VCaP (cell line): ENCODE measurements around the gene ATXN7.

Source experiments
- H3K27ac ChIP-seq: fragments of 450-650 bp; 2 replicates; pipeline ENCODE4 v1.5.1; 2017
- TF ChIP-seq, protein P1 (sequence below): fragments of 450-650 bp; conservative IDR thresholded peaks from 2 replicates; pipeline ENCODE4 v1.5.1; 2017; ENCODE audit warnings: mild to moderate bottlenecking, moderate library complexity

Gene ATXN7

DNA sequence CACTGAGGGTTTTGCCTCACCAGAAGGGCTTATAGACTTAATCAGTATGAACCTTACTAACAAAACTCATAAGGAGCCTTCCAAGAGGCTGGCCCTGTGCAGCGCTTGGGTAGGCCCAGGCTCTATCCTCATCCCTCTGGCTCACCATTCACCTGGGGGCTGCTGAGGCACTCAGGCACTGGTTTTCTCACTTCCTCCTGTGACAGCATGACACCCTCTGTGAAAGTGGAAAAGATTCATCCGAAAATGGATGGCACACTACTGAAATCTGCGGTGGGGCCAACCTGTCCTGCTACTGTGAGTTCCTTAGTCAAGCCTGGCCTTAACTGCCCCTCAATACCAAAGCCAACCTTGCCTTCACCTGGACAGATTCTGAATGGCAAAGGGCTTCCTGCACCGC is 118.3 kb downstream of the ATXN7 start:
- TF ChIP-seq, protein P1, sequence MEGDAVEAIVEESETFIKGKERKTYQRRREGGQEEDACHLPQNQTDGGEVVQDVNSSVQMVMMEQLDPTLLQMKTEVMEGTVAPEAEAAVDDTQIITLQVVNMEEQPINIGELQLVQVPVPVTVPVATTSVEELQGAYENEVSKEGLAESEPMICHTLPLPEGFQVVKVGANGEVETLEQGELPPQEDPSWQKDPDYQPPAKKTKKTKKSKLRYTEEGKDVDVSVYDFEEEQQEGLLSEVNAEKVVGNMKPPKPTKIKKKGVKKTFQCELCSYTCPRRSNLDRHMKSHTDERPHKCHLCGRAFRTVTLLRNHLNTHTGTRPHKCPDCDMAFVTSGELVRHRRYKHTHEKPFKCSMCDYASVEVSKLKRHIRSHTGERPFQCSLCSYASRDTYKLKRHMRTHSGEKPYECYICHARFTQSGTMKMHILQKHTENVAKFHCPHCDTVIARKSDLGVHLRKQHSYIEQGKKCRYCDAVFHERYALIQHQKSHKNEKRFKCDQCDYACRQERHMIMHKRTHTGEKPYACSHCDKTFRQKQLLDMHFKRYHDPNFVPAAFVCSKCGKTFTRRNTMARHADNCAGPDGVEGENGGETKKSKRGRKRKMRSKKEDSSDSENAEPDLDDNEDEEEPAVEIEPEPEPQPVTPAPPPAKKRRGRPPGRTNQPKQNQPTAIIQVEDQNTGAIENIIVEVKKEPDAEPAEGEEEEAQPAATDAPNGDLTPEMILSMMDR: no peak

DNA sequence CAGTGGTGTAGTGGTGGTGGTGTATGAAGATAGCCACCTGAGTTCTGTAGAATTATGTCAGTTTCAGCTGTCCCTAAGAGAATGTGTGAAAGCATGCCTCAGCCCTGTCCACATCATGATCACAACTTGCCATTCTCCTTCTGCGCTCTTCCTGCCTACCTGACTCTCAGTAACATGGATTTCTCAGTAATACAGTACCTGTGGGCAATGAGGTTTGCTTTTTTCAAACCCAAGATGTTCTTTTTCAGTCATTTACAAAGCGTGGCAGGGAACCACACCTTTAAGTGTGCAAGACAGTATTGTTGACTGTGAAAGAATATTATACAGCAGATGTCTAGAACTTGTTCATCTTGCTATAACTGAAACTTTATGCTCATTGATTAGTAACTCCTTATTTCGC is 120.7 kb downstream of the ATXN7 start:
- H3K27ac ChIP-seq: no peak overlapping the region
- TF ChIP-seq, protein P1: no peak

More for the DNA sequence above, 118.3 kb downstream of the ATXN7 start:
- H3K27ac ChIP-seq: no peak overlapping the region

DNA sequence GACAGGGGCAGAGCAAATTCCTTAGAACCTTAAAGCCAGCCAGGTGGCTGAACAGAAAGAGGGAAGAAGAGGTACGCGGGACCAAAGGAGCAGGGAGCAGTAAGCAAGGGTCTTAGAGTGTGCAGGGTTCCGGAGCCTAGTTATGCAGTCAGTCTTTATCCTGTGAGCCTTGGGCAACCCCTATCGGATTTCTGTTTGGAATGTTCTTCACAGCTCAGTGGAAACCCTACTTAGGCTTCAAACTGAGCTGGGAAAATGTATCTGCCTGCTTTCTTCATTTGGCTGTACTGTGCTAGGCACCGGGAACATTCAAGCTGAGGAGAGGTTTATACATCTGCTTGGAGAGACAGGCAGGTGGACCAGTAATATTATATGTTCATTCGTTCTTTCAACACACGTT is 122.5 kb downstream of the ATXN7 start:
- TF ChIP-seq, protein P1: no peak

DNA sequence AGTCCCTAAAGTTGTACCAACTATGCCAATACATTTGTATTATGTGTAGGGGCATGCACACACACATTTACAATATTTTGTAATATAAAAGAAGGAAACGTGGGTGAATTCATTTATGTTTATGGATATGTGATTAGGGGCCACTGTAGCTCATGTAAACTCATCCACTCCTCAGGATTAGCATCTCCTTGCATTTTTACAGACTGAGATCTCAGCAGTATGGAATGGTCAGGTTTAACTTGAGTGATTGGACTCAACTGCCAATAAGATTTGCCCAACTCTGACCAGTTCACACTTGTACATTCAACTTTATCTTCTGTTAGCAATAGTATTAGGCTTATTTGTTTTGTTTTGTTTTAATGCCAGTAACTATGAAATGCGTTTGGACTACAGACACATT is 123.2 kb downstream of the ATXN7 start:
- TF ChIP-seq, protein P1: no peak
- no peak overlapping the region for H3K27ac ChIP-seq

More for the DNA sequence above, 122.5 kb downstream of the ATXN7 start:
- H3K27ac ChIP-seq: no peak overlapping the region

DNA sequence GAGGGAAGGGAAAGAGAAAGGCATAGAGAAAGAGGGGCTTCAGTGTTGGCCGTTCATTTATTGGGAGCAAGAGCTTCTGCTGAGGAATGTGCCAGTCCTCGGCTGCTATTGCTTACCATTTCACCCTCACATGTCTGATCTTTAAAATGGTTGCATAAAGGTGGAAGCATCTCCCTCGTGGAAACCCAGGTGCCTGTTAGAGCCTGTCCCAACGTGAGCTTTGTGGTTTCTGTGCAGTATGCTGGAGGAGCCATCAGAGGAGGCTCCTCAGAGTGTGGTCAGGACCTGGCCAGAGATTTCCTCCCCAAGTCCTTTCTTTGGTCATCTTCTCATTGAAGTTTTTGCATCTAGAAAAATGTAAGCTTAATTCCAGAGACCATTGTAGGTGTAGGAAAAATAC is 125.3 kb downstream of the ATXN7 start:
- H3K27ac ChIP-seq: no peak overlapping the region
- TF ChIP-seq, protein P1: no peak

DNA sequence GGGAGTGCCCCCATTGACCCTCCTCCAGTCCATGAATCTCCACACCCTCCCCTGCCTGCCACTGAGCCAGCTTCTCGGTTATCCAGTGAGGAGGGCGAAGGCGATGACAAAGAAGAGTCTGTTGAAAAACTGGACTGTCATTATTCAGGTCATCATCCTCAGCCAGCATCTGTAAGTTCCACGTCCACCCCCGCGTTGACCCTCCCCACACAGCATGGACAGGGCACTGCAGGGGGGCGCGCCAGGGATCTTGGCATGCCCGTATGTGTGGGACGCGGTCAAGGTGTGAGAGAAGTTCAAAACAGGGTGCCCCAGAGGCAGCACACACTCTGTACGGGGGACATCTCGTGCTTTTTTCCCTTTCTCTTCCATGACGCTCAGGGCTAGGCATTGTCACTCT is 126.5 kb downstream of the ATXN7 start:
- H3K27ac ChIP-seq: no peak overlapping the region
- TF ChIP-seq, protein P1: no peak

DNA sequence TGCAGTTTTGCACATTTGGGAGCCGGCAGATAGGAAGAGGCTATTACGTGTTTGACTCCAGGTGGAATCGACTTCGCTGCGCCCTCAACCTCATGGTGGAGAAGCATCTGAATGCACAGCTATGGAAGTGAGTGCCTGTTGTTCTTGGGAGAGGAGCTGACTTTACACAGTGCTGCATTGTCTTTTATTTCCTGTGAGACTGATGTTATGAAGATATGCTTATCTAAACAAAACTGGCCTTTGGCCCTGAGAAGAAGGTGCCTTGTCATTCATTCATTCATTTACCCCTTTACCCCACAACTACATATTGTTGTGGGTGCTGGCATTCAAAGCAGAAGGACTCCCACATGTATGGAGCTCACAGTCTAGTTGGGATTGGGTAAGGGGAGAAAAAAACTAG is 127.1 kb downstream of the ATXN7 start:
- H3K27ac ChIP-seq: no peak overlapping the region
- TF ChIP-seq, protein P1: no peak

DNA sequence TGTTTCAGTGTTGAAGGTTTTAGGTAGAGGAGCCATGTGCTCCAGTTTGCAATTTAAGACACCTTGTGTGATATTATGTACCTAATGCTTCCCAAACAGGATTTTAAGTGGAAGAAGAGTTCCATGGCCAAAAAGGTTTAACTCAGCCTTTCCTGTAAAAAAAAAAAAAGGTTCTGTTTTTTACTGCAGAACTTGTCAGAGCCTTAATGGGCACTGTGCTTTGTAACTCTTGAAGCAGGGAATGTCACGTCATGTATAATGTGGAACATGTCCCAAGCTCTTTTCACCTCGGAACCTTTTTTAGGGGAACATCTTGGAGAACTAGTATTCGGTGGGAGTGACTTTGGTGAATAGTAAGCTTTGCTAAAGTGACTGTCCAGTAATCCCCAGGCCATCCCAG is 128.0 kb downstream of the ATXN7 start:
- H3K27ac ChIP-seq: no peak overlapping the region
- TF ChIP-seq, protein P1: no peak
